ENCODE data around the gene SLC17A4. TPM values are rescaled to one million over a fixed set of nuclear protein-coding genes. Genes with fewer than 3 reads are reported as not detected.
A peak's percentile ranks its signal among the peaks of the same experiment; 100 is the strongest.

Gene SLC17A4
- total RNA-seq, 4 donors from 2014 or later = not detected

GRCh38 chr6:25714765-25715164, 39.8 kb upstream of the SLC17A4 start:
- DNase-seq (ENCODE audit: low spot score in 2 of 2) = no peak
- Histone ChIP-seq H3K27me3 (no peaks in the 10 kb centered on the region), H3K4me3 (no peak overlapping the region), H3K9me3 (no peaks in the 10 kb centered on the region), H3K27ac (no peak overlapping the region), H3K36me3 (no peaks in the 10 kb centered on the region), H3K4me1 (no peaks in the 10 kb centered on the region)
- WGBS = 26% methylated on average over 3 of the region's 3 CpGs
- TF ChIP-seq CTCF (IDR thresholded peaks at IDR 0.05) (no peak), POLR2AphosphoS5 (IDR thresholded peaks at IDR 0.05) (no peak), EP300 (IDR thresholded peaks at IDR 0.05) (no peak), POLR2A (IDR thresholded peaks at IDR 0.05) (no peak)

GRCh38 chr6:25715794-25716193, 38.7 kb upstream of the SLC17A4 start:
- TF ChIP-seq POLR2A (IDR thresholded peaks at IDR 0.05) (no peak), EP300 (IDR thresholded peaks at IDR 0.05) (no peak), CTCF (IDR thresholded peaks at IDR 0.05) (no peak), POLR2AphosphoS5 (IDR thresholded peaks at IDR 0.05) (no peak)
- 90% methylated on average over 4 of the region's 4 CpGs for WGBS
- no peaks in the 10 kb centered on the region for H3K27me3 ChIP-seq
- H3K36me3 ChIP-seq = no peaks in the 10 kb centered on the region
- no peak overlapping the region for H3K27ac ChIP-seq
- H3K9me3 ChIP-seq = no peaks in the 10 kb centered on the region
- no peaks in the 10 kb centered on the region for H3K4me1 ChIP-seq
- no peak overlapping the region for H3K4me3 ChIP-seq
- no peak for DNase-seq (ENCODE audit: low spot score in 2 of 2)

GRCh38 chr6:25717866-25718740, 36.4 kb upstream of the SLC17A4 start:
- TF ChIP-seq CTCF (IDR thresholded peaks at IDR 0.05) (peak in 1 of 2 donors; percentile 43), POLR2A (IDR thresholded peaks at IDR 0.05) (no peak), EP300 (IDR thresholded peaks at IDR 0.05) (no peak), POLR2AphosphoS5 (IDR thresholded peaks at IDR 0.05) (no peak)
- WGBS = 52% methylated on average over 6 of the region's 6 CpGs
- H3K36me3 ChIP-seq = no peaks in the 10 kb centered on the region
- no peak overlapping the region for H3K27ac ChIP-seq
- DNase-seq (ENCODE audit: low spot score in 2 of 2) = no peak
- H3K4me3 ChIP-seq = no peak overlapping the region
- no peaks in the 10 kb centered on the region for H3K27me3 ChIP-seq
- no peaks in the 10 kb centered on the region for H3K9me3 ChIP-seq
- H3K4me1 ChIP-seq = no peaks in the 10 kb centered on the region

DNA sequence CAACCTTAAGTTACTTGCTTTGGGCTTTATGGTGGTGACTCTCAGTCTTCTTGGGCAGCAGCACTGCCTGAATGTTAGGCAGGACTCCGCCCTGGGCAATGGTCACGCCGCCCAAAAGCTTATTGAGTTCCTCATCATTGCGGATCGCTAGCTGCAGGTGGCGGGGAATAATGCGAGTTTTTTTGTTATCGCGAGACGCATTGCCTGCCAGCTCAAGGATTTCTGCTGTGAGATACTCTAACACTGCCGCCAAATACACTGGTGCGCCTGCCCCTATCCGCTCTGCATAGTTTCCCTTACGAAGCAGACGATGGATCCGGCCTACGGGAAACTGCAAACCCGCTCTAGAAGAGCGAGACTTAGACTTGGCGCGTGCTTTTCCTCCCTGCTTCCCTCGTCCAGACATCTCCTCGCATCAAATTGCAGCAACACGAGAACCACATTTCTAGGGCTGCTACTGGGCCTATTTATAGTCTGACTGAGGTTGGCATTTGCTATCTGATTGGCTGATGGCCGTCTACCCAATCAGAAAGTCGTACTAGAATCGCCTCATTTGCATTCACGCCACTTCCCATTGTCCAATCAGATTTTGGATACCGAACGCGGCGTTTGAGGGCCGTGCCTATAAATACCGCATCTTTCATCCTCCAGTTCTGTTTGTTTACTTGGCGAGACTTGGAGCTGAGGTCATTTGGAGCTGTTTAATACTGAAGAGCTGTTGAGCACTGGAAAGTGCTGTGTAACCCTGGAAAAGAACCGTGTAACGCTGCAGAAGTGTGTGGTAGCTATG, 28.2 kb upstream of the SLC17A4 start:
- Histone ChIP-seq H3K27me3 (peaks cover 12% of the 10 kb centered on the region), H3K4me1 (no peaks in the 10 kb centered on the region), H3K27ac (no peak overlapping the region), H3K4me3 (no peak overlapping the region), H3K9me3 (no peaks in the 10 kb centered on the region), H3K36me3 (no peaks in the 10 kb centered on the region)
- 93% methylated on average over 37 of the region's 37 CpGs for WGBS
- no peak for TF ChIP-seq CTCF (IDR thresholded peaks at IDR 0.05)
- TF ChIP-seq POLR2A (IDR thresholded peaks at IDR 0.05) = no peak
- no peak for TF ChIP-seq EP300 (IDR thresholded peaks at IDR 0.05)
- TF ChIP-seq POLR2AphosphoS5 (IDR thresholded peaks at IDR 0.05) = no peak
- DNase-seq (ENCODE audit: low spot score in 2 of 2) = no peak

DNA sequence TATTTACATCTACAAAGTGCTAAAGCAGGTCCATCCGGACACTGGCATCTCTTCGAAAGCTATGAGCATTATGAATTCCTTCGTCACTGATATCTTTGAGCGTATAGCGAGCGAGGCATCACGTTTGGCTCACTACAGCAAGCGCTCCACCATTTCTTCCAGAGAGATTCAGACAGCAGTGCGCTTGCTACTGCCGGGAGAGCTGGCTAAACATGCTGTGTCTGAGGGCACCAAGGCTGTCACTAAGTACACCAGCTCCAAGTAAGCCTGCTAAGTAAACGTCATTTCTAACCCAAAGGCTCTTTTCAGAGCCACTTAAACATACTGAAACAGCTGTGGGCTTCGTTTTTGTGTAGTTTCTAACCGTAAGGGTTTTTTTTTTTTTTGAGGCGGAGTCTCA, 27.5 kb upstream of the SLC17A4 start:
- whole genome bisulfite sequencing = 88% methylated on average over 14 of the region's 14 CpGs
- Histone ChIP-seq H3K27ac (no peak overlapping the region), H3K9me3 (no peaks in the 10 kb centered on the region), H3K4me1 (no peaks in the 10 kb centered on the region), H3K36me3 (no peaks in the 10 kb centered on the region), H3K27me3 (peaks cover 12% of the 10 kb centered on the region), H3K4me3 (no peak overlapping the region)
- DNase-seq (ENCODE audit: low spot score in 2 of 2) = no peak
- no peak for TF ChIP-seq POLR2AphosphoS5 (IDR thresholded peaks at IDR 0.05)
- TF ChIP-seq EP300 (IDR thresholded peaks at IDR 0.05) = no peak
- TF ChIP-seq POLR2A (IDR thresholded peaks at IDR 0.05) = no peak
- no peak for TF ChIP-seq CTCF (IDR thresholded peaks at IDR 0.05)

Measured in suprapubic skin (tissue), 4 donors.